Bladder microvascular endothelial cell (primary cell): ENCODE measurements around the gene MSH3. TPM values are rescaled to one million over a fixed set of nuclear protein-coding genes. Genes with fewer than 3 reads are reported as not detected.

Experiments
- total RNA-seq: library from RNA; depleted of rRNA; stranded (reverse); fragments of >200 nt; gene quantifications from 2 replicates; pipeline ENCODE4 v1.2.3, GENCODE V29; 2014

The MSH3 gene
- total RNA-seq = 5.3 and 10.2 TPM in 2 replicates

GRCh38 chr5:80654391-80655230 lies at the start of gene MSH3, which contains the start of gene DHFR:
Gene MSH3, plus strand, starts transcription at chr5:80654652. Its CDS starts 76 bp downstream, at chr5:80654728.
Gene DHFR, minus strand, starts transcription at chr5:80654983. Its CDS starts 494 bp downstream, at chr5:80654489.

Other genes with a start within 250 kb of the MSH3 start
- gene ZFYVE16, start 246.6 kb upstream of the MSH3 start, total RNA-seq = 22.7 and 48.6 TPM in 2 replicates
- gene FAM151B, start 166.6 kb upstream of the MSH3 start, total RNA-seq = 1.9 and 4.2 TPM in 2 replicates
- gene ANKRD34B, start 84.4 kb upstream of the MSH3 start, total RNA-seq = not detected in 2 replicates
- 19.5 and 20.6 TPM in 2 replicates for gene DHFR, start 331 bp downstream of the MSH3 start, total RNA-seq